ENCODE results near the gene SIKE1.
"Not testable (repeated sequence)": the region's sequence is repeated elsewhere in the genome, so short reads cannot be mapped to it uniquely, and the experiment has no call there.

The SIKE1 gene

GRCh38 chr1:114755006-114755931, 25.2 kb downstream of the SIKE1 start:
- DNase-seq: peak; percentile 26

- DNase-seq: not testable (repeated sequence)
Measured at GRCh38 chr1:114753702-114754101, 26.8 kb downstream of the SIKE1 start.

GRCh38 chr1:114753143-114753542, 27.3 kb downstream of the SIKE1 start:
- DNase-seq: no peak

- no peak for DNase-seq
Measured at GRCh38 chr1:114750780-114751179, 29.7 kb downstream of the SIKE1 start.

- DNase-seq: no peak
Measured at GRCh38 chr1:114749835-114750234, 30.6 kb downstream of the SIKE1 start.

- DNase-seq: no peak
Measured at GRCh38 chr1:114746450-114747121, 33.9 kb downstream of the SIKE1 start.

GRCh38 chr1:114745291-114745690, 35.2 kb downstream of the SIKE1 start:
- no peak for DNase-seq

GRCh38 chr1:114741963-114742746, 38.3 kb downstream of the SIKE1 start:
- DNase-seq: no peak

- DNase-seq: no peak
Measured at GRCh38 chr1:114740331-114740730, 40.2 kb downstream of the SIKE1 start.

GRCh38 chr1:114737314-114737849, 43.1 kb downstream of the SIKE1 start:
- DNase-seq: no peak

- DNase-seq: no peak
Measured at GRCh38 chr1:114735479-114735878, 45.0 kb downstream of the SIKE1 start.

- no peak for DNase-seq
Measured at GRCh38 chr1:114729782-114730181, 50.7 kb downstream of the SIKE1 start.

GRCh38 chr1:114728553-114728952, 51.9 kb downstream of the SIKE1 start:
- no peak for DNase-seq

GRCh38 chr1:114725230-114725629, 55.3 kb downstream of the SIKE1 start:
- no peak for DNase-seq

GRCh38 chr1:114723915-114724314, 56.6 kb downstream of the SIKE1 start:
- DNase-seq: no peak

GRCh38 chr1:114723457-114723856, 57.0 kb downstream of the SIKE1 start:
- no peak for DNase-seq

GRCh38 chr1:114720492-114720891, 60.0 kb downstream of the SIKE1 start:
- no peak for DNase-seq

All from EL (cell line).